GM21390 (cell line): Measurements from ENCODE around the gene CYP2E1.
"Not testable (repeated sequence)": the region's sequence is repeated elsewhere in the genome, so short reads cannot be mapped to it uniquely, and the experiment has no call there.

Source experiments
- ATAC-seq: cut with Tn5 transposase; IDR thresholded peaks from one replicate; pipeline ENCODE4 v1.9.1; 2021; ENCODE audit not compliant: unreplicated experiment

The CYP2E1 gene

DNA sequence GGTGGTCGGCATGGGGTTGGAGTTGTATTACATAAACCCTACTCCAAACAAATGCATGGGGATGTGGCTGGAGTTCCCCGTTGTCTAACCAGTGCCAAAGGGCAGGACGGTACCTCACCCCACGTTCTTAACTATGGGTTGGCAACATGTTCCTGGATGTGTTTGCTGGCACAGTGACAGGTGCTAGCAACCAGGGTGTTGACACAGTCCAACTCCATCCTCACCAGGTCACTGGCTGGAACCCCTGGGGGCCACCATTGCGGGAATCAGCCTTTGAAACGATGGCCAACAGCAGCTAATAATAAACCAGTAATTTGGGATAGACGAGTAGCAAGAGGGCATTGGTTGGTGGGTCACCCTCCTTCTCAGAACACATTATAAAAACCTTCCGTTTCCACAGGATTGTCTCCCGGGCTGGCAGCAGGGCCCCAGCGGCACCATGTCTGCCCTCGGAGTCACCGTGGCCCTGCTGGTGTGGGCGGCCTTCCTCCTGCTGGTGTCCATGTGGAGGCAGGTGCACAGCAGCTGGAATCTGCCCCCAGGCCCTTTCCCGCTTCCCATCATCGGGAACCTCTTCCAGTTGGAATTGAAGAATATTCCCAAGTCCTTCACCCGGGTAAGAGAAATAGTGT lies at the start of gene CYP2E1:
Gene CYP2E1, plus strand, starts transcription at position 407 of the 632 bp plus-strand sequence. Its CDS starts 33 bp downstream, at position 440.
- ATAC-seq: no peak

DNA sequence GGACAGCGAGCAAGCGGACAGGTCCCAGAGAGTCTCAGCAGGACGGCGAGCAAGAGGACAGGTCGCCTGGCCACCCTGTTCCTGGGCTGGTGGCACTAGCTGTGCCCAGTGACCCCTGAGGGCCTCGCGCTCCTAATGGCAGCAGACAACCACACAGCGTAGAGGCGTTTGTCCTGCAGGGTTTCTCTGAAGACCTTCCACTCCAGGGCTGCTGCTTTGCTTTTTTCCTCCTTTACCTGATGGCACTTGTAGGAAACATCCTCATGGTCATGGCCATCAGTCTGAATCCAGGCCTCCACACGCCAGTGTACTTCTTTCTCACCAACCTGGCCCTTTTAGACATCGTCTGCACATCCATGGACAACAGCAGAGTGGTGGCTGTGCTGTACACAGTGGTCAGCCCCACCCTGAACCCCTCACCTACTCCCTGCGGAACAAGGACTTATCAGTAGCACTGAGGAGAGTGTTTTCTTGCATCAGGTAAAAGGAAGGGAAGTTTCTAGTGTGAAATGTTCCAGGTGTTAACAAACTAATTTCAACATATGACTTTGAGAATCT lies 46.0 kb upstream of the CYP2E1 start:
- no peak for ATAC-seq

DNA sequence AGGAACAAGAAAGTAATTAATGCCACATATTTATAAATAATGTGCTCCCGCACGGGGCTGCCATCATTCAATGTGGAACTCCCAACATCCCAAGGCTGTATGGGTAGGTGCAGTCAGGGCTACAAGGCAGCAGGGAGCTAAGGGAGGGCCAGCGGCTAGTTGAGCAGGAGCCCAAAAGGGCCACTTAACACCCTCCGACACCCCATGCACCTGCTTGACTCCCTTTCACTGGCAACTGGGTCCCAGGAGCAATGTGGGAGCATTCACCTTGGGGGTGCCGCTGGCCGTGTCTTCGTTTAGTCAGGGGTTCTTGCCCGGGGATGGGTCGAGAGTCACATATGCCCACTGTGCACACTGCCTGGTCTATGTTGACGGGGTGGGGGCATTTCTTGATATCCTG lies 45.5 kb upstream of the CYP2E1 start:
- ATAC-seq: no peak

DNA sequence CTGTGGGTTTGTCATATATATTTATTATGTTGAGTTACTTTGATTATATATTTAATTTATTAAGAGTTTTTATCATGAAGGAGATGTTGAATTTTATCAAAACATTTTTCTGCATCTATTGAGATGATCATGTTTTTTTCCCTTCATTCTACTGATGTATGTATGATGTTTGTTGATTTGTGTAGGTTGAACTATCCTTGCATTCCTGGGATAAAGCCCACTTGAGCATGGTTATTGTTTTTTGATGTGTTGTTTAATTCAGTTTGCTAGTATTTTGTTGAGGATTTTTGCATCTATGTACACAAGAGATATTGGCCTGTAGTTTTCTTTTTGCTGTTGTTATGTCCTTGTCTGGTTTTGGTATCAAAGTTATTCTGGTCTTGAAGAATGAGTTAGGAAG lies 42.3 kb upstream of the CYP2E1 start:
- no peak for ATAC-seq

DNA sequence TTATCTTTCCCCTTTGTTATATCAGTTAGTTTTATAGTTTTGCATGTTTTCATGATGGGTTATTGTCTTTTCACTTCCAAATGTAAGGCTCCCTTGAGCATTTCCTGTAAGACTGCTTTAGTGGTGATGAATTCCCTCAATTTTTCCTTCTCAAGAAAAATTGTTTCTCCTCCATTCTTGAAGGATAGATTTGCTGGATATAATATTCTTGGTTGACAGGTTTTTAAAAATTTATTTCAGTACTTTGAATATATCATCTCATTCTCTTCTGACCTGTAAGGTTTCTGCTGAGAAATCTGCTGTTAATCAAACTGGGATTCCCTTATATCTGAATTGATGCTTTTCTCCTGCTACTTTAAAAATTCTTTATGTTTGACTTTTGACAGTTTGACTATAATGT lies 40.1 kb upstream of the CYP2E1 start:
- ATAC-seq: no peak

DNA sequence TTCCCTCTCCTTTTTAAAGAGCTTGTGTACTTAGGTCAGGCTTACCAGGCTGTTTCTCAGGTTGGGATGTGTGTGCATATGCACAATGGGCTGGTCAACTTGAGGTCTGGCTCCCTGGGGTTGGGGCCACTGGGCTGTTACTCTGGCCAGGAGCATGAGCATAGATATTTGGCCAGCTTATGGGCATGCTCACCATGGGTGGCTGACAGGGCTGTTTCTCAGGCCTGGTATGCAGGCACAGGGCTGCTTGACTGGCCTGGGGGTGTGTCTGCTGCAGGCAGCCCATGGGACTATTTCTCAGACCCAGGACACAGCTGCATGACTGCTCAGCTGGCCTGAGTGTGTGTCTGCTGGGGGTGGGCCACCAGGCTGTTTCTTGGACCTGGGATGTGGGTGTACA lies 38.8 kb upstream of the CYP2E1 start:
- no peak for ATAC-seq

DNA sequence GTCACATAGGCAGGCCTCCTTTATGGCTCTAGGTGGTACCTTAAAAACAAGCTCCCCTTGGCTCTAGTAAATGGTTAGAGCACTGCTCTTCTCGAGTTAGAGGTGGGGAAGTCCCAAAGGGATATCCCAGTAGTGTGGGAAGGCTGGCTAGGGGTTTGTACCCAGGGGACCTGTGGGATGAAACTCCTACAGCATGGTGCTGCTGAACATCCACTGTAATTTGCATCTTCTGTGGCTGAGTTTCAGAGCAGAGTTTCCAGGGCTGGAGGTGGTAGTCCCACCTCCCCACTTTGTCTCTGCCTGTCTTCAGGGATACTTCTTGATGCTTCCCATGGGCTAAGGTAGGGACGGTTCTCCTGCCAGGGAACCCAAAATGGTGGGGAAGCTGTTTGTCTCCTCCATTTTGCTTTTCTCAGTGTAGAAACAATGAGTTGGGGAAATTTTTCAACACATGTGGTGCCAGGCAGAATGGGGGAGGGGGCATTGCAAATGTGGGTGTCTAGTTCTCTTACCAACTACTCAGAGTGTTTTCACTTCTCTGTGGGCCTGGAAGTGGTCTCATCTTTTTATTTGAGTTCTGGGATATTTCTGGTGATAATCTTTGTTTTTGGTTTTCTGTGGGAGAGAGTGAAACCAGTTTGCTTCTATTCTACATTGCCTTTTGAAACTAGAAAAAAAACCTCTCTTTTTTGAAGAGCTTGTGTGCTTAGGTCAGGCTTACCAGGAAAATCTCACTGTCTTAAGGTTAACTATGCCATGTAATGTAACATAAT lies 37.2 kb upstream of the CYP2E1 start:
- peak; percentile 70 for ATAC-seq

DNA sequence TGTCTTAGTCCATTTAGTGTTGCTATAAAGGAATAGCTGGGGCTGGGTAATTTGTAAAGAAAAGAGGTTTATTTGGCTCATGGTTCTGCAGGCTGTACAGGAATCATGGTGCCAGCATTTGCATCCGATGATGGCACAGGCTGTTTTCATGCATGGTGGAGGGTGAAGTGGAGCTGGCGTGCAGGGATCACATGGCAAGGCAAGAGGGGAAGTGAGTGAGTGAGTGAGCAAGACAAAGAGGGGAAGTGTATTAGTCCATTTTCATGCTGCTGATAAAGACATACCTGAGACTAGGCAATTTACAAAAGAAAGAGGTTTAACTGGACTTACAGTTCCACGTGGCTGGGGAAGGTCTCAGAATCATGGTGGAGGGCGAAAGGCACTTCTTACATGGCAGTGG lies 33.6 kb upstream of the CYP2E1 start:
- not testable (repeated sequence) for ATAC-seq

DNA sequence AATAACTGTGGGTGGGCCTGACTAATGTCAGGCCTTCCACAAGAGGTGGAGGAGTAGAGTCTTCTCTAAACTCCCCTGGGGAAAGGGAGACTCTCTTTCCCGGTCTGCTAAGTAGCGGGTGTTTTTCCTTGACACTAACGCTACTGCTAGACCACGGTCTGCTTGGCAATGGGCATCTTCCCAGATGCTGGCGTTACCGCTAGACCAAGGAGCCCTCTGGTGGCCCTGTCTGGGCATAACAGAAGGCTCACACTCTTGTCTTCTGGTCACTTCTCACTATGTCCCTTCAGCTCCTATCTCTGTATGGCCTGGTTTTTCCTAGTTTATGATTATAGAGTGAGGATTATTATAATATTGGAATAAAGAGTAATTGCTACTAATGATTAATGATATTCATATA lies 29.8 kb upstream of the CYP2E1 start:
- not testable (repeated sequence) for ATAC-seq

DNA sequence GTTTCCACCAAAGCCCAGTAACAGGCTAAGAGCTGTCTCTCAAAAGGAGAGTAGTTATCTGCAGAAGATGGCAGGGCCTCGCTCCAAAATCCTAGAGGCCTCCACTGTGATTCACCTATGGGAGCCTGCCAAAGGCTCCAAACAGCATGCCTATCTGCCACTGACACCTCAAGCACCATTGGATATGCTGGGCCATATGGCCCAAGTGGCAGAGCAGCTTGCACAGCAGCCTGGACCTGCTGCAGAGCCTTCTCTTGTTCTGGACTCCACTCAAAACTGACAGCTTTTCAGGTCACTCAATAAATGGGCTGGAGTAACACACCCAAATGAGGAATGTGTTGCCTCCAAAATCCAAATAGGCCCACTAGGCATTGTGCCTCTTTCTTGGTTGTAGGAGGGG lies 28.0 kb upstream of the CYP2E1 start:
- not testable (repeated sequence) for ATAC-seq

DNA sequence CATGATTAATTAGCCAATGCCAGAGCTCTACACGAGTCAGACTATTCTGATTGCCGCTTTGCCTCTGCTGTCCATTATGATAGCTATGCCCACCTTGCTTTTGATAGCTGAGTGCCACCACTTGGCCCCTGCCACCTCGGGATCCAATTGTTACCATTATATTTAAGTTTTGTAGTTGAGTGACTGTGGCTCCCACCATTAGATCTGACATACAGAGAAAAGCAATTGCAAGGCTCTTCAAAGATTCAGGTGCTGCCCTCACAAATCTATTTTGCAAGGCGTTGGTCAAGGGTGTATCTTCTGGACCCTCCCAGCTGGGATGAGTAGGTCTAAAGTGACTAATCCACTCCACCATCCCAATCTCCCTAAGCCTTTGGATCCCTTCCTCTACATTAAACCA lies 26.3 kb upstream of the CYP2E1 start:
- ATAC-seq: not testable (repeated sequence)

DNA sequence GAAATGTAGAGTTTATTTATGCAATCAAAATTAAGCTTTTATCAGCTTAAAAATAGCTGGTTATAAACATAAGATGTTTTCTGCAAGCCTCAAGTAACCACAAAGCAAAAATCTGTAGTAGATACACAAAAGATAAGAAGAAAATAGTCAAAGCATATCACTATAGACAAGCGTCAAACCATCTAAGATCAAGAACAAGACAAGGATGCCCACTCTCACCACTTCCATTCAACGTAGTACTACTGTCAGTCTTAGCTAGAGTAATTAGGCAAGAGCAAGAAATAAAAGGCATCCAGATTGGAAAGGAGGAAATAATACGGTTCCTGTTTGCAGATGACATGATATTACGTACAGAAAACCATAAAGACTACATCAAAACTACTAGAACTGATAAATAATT lies 17.5 kb upstream of the CYP2E1 start:
- ATAC-seq: no peak

DNA sequence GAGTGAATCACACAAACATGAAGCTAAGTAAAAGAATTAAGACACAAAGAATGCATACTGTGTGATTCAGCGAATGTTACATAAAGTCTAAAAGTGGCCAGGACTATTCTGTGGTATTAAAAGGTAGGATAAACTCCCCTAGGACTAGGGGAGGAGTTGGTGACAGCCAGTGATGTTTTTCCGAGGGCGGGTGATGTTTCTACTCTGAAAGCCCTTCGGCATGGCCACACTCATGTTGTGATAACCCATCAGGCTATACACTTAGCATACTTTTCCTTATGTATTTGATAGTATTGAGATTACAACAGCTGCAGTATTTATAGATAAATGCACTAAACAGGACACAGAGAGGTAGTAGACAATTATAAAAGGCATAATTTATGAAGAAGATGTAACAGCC lies 15.8 kb upstream of the CYP2E1 start:
- no peak for ATAC-seq

DNA sequence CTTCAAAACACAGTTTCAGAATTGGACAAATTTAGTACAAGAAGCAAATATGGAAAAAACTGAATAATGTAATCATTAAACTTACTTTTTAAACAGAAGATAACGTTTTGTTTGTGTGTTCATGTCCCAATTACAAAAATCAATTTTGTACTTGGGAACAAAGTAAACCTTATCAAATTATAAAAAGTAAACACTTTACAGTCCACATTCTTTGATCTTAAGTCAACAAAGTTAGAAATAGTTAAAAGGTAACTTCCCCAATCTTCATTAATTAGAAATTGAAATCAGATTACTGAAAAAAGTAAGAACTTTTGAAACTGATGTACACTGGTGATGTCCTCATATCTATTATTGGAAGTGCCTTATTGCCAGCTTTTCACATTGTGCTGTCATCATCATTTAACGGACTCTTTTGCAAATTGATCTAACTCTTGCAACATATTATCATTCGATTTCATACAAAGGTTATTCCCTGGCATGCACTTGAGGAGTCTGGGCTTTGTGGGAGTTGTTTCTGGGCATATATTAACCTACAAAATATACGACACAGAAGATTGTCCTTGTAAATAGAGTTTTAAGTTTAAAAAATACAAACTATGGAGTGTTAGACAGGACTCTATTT lies 15.1 kb upstream of the CYP2E1 start:
- no peak for ATAC-seq

DNA sequence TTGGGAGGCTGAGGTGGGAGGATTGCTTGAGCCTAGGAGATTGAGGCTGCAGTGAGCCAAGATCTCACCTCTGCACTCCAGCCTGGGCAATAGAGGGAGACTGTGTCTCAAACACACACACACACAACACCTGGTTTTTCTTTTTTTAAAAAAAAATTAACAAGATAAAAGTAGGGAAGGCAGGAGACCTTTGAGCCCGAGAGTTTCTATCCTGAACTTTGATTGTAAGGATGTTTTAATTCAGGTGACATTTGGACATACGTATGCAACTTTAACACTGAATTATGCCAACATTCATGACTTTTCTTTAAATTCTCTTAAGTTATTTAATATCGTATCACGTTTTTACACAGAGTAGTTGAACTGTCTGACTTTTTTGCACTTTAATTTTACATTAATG lies 11.7 kb upstream of the CYP2E1 start:
- ATAC-seq: no peak

DNA sequence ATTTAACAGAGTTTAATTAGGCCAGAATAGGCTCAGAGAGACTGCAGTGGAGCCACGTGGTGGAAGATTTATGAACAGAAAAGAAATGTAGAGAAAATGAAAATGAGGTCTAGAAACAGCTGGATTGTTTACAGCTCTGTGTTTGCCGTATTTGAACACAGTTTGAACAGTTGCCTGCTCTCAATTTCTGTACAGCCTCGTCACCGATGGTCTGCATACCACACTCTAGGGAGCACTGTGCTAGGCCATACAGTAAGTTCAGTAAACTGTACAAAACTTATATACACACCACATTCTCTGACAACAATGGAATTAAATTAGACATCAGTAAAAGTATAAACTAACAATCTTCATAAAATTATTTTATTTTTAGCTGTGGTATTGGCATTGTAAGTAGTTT lies 11.1 kb upstream of the CYP2E1 start:
- no peak for ATAC-seq

DNA sequence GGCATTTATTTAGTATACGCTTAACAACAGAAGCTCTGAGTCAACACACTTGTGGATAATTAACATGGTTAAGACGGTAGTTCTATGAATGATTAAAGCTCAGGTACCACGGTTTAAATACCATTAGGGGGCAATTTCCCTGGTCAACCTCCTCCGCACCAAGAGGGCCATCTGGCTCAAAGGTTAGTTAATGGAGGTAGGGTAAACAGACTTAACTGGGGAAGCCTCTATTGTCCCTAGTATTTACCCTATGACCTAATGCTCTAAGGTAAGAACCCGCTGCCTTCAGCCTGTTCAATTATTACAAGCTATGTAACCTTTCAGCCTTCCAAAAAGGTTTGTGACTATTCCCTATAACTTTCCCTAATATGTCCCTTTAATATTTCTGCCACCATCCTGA lies 8.6 kb upstream of the CYP2E1 start:
- not testable (repeated sequence) for ATAC-seq

DNA sequence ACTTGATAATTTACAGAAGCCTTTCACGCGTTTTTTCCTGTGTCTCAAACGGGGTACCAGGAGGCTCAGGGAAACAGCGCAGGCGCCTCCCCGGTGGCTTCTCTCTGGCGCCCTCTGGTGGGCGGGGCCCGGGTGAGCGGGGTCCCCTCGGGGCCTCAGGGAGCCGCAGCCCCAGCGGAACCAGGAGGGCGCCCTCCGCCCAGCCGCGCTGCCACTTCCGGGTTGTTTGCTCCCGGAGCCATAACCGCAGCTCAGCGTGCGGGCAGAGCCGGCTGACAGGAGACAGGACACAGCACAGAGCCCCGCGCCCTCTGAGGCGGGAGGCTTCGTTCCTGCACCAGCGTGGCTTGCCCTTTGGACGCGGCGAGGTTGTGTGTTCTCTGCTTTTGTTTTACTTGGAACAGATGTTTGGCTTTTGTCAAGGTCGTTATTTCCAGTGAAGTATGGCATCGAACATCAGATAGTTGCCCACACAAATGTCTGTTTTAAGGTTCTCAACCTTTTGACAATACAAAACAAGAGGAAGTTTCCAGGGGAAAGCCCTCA lies 6.9 kb upstream of the CYP2E1 start:
- peak; percentile 97 for ATAC-seq

DNA sequence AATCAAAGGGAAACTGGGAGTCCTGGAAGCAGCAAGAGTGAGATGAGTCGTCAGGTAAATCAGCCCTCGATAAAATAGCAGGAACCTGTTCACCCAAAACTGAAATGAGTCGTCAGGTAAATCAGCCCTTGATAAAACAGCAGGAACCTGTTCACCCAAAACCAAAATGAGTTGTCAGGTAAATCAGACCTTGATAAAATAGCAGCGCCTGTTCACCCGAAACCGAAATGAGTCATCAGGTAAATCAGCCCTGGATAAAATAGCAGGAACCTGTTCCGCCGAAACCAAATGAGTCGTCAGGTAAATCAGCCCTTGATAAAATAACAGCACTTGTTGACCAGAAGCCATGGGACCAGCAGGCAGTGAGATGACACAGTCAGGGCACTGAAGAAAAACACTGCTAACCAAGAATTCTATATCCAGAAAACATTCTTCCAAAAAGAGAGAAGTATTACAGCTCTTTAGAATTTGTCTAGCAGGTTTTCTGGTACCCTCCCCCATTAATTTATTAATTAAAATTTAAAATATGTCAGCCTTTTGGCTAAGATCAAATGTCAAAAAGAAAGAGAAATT lies 3.4 kb upstream of the CYP2E1 start:
- ATAC-seq: no peak

DNA sequence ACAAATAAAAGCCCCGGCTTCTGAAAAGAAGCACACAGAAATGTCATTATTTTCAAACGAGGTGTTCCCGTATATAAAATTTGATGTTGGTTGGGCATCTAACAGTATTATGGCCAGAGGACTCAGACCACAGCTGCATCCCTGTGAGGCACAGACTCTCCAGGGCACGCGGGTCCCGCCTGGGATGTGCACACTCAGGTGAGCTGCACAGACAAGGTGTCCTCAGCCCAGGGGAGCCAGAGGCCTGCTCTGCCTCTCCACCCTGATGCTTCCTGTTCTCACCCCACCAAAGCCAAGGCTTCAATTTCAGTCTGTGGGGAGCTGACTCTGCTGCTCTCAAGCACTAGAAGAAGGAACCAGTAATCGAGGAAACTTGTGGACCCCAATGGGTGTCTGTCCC lies 1.7 kb upstream of the CYP2E1 start:
- no peak for ATAC-seq

DNA sequence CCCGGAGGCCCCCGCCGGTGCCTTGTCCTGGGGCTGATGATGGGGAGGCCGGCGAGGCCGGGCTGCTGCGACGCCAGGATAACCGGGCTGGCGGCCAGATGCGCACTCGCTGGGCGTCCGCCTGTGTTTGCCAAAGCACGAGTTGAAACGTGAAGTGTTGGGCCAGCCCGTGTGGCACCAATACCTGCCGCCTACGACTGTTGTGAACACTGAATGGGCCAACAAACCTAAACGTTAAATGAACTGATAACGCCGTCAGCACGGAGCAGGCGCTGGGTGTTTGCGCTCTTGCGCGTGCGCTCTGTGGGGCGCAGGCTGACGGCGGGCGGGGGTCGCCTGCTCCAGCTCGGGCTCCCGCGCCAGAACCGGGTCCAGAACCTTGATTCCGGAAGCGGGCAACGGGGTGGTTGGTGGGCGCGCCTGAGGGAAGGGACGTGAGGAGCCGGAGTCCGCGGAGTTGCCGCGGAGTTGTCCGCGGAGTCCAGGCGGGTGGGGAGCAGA lies 658 bp downstream of the CYP2E1 start:
- no peak for ATAC-seq
